ENCODE data around the gene RMRP. TPM values are rescaled to one million over a fixed set of nuclear protein-coding genes. Genes with fewer than 3 reads are reported as not detected.

Gene RMRP
- total and polyA plus RNA-seq, 2 of the 4 experiments (the other 2 are of a cell fraction) = 39.7 to 13,690 TPM

- Histone ChIP-seq H2AFZ (replicated peaks; ENCODE audit: low read length, poor library complexity) (no peak overlapping the region), H2BK20ac (ENCODE audit: low read depth, low read length) (no peak overlapping the region), H2AK5ac (ENCODE audit: low read depth, low read length) (0 out of 2 replicates have a peak overlapping the region, but pooled peaks have one; percentile 66), H3K4me3 (ENCODE audit: insufficient read depth, low read depth, low read length) (no peak overlapping the region), H2BK120ac (ENCODE audit: low read depth, low read length) (no peak overlapping the region), H4K5ac (ENCODE audit: low read depth, low read length) (no peak overlapping the region; the same call in 1 of the 2 replicates), H4K91ac (ENCODE audit: insufficient read depth, low read depth, low read length) (no peak overlapping the region), H3K4ac (ENCODE audit: low read depth, low read length) (no peak overlapping the region), H3K79me1 (ENCODE audit: low read depth in 1 of 2, low read length in 2 of 2) (peaks cover 11 to 50% of the 10 kb centered on the region in 2 experiments), H3K9me3 (ENCODE audit: control insufficient read depth, insufficient read depth, low read length) (no peaks in the 10 kb centered on the region), H2BK5ac (ENCODE audit: low read depth, low read length, poor library complexity, severe bottlenecking) (peak overlapping the region; percentile 79), H3K14ac (replicated peaks; ENCODE audit: low read depth, low read length) (no peak overlapping the region; the same call in 1 of the 2 replicates), H3K9ac (ENCODE audit: low read depth, low read length) (no peak overlapping the region), H3K36me3 (ENCODE audit: control insufficient read depth, insufficient read depth, low read length) (peaks cover 57% of the 10 kb centered on the region), H3K9me1 (ENCODE audit: insufficient read depth, low read length) (peaks cover 10% of the 10 kb centered on the region), H3K27ac (ENCODE audit: insufficient read depth, low read length) (no peak overlapping the region), H3K18ac (ENCODE audit: low read depth, low read length) (no peak overlapping the region), H4K20me1 (ENCODE audit: insufficient read depth, low read length) (peaks cover 22% of the 10 kb centered on the region), H3K27me3 (ENCODE audit: control insufficient read depth, insufficient read depth, low read length) (no peaks in the 10 kb centered on the region), H3K4me1 (ENCODE audit: control insufficient read depth, insufficient read depth, low read length) (peaks cover 7% of the 10 kb centered on the region; the same call in 1 of the 2 replicates), H3K23ac (ENCODE audit: low read depth, low read length) (peak overlapping the region; percentile 29; the same call in 1 of the 2 replicates), H3K56ac (ENCODE audit: extremely low read depth, insufficient read depth, low read length) (no peak overlapping the region), H4K8ac (ENCODE audit: low read depth in 2 of 2, low read length in 2 of 2) (peak overlapping the region in 1 of 2 experiments; percentile 38; a peak in 1 of 4 replicates), H3K4me2 (ENCODE audit: low read depth, low read length) (no peak overlapping the region), H2BK15ac (ENCODE audit: low read depth, low read length) (no peak overlapping the region), H2AK9ac (replicated peaks; ENCODE audit: low read depth, low read length, poor library complexity) (no peak overlapping the region)
- dilution Hi-C loops (cut with HindIII; ENCODE audit: low sequenced_read_pairs, unreplicated experiment) = no loop called here
- no CpG with 5 or more reads among the region's 9 CpGs for WGBS, 2 experiments (ENCODE audit: extremely low coverage in 2 of 2, insufficient read length in 1 of 2)
- TF ChIP-seq CHD1 (IDR thresholded peaks at IDR 0.05; ENCODE audit: low read depth, low read length) (no peak), CEBPB (IDR thresholded peaks at IDR 0.05; ENCODE audit: low read depth, low read length) (no peak), SMC3 (IDR thresholded peaks at IDR 0.05; ENCODE audit: low read depth, low read length) (peak; percentile 54), MAFK (IDR thresholded peaks at IDR 0.05; ENCODE audit: low read depth, low read length) (no peak), RCOR1 (IDR thresholded peaks at IDR 0.05; ENCODE audit: insufficient replicate concordance, low read length) (no peak), RAD21 (IDR thresholded peaks at IDR 0.05; ENCODE audit: low read length) (peak; percentile 52), POLR2A (IDR thresholded peaks at IDR 0.05; ENCODE audit: low read depth, low read length) (no peak), BHLHE40 (IDR thresholded peaks at IDR 0.05; ENCODE audit: low read depth, low read length) (no peak), CTCF (conservative IDR thresholded peaks at IDR 0.05; ENCODE audit: low read depth, low read length) (peak; percentile 71)
- BruUV-seq (replicated peaks) = no TSS peak
- ChIA-PET POLR2A (ENCODE audit: unreplicated experiment) (interaction anchor here (0.7 to 1.7 kb wide), 3 partner anchors 9 to 31 kb away, joined by 3 to 10 read pairs (median 4); no protein-coding TSS in a partner anchor), CTCF (interaction anchor here (1.0 to 1.8 kb wide), 9 partner anchors 9 to 49 kb away, joined by 3 to 8 read pairs (median 3); partner anchors contain the start of genes CREB3 and TLN1)
- intact Hi-C loops (cut with micrococcal nuclease) = no loop called here
- in situ Hi-C loops (cut with MboI; ENCODE audit: low sequenced_read_pairs) = no loop called here
- peak; percentile 60 for ATAC-seq (ENCODE audit: low read depth)
- DNase-seq = peak; percentile 40
Measured at GRCh38 chr9:35696520-35697215, 38.8 kb upstream of the RMRP start.
